AG04449 (cell line): ENCODE measurements around the gene AGMO.

Source experiments
- CTCF ChIA-PET: fragments of 350-600 bp; formaldehyde crosslinking; extraction: SDS; loops from one replicate; lab custom pipeline; 2021; ENCODE audit warnings: antibody characterized with exemption; lab: Yijun Ruan, JAX
- POLR2A ChIA-PET: fragments of 400-600, 350-600 bp; formaldehyde crosslinking; extraction: SDS; loops from one replicate; lab custom pipeline; 2020; ENCODE audit warnings: antibody characterized with exemption, inconsistent platforms; lab: Yijun Ruan, JAX
- DNase-seq: peaks from one replicate; pipeline ENCODE4 v3.0.0-alpha.2; 2010; ENCODE audit warnings: low read depth, low spot score
- H3K4me3 ChIP-seq: 2 replicates; pipeline ENCODE4 v1.5.1; 2011; ENCODE audit warnings: low read depth, mild to moderate bottlenecking, control low read depth, low read length
- CTCF ChIP-seq: IDR thresholded peaks from one replicate; pipeline ENCODE4 v1.5.1; 2011; ENCODE audit warnings: mild to moderate bottlenecking, moderate library complexity, low read length, control low read depth, inconsistent platforms; ENCODE audit not compliant: insufficient read depth; ENCODE audit errors: missing control alignments

The AGMO gene

GRCh38 chr7:15491361-15491760 is 70.5 kb downstream of the AGMO start:
- no peak overlapping the region for H3K4me3 ChIP-seq
- no peak for TF ChIP-seq CTCF
- ChIA-PET POLR2A (no interaction called here), CTCF (no interaction called here)
- DNase-seq = no peak

GRCh38 chr7:15490291-15490690 is 71.5 kb downstream of the AGMO start:
- TF ChIP-seq CTCF = no peak
- CTCF ChIA-PET = no interaction called here
- DNase-seq = no peak
- H3K4me3 ChIP-seq = no peak overlapping the region
- POLR2A ChIA-PET = no interaction called here

- no peak overlapping the region for H3K4me3 ChIP-seq
- TF ChIP-seq CTCF = no peak
- ChIA-PET POLR2A (no interaction called here), CTCF (no interaction called here)
- no peak for DNase-seq
Observed at GRCh38 chr7:15489861-15490260, 72.0 kb downstream of the AGMO start.

- ChIA-PET POLR2A (no interaction called here), CTCF (no interaction called here)
- H3K4me3 ChIP-seq = no peak overlapping the region
- no peak for DNase-seq
- TF ChIP-seq CTCF = no peak
Observed at GRCh38 chr7:15489383-15489782, 72.4 kb downstream of the AGMO start.

GRCh38 chr7:15488401-15488800 is 73.4 kb downstream of the AGMO start:
- DNase-seq = no peak
- H3K4me3 ChIP-seq = no peak overlapping the region
- TF ChIP-seq CTCF = no peak
- CTCF ChIA-PET = no interaction called here
- POLR2A ChIA-PET = no interaction called here

GRCh38 chr7:15487896-15488295 is 73.9 kb downstream of the AGMO start:
- H3K4me3 ChIP-seq = no peak overlapping the region
- no peak for TF ChIP-seq CTCF
- POLR2A ChIA-PET = no interaction called here
- CTCF ChIA-PET = no interaction called here
- DNase-seq = no peak
